Vagina (tissue), 2 donors: ENCODE measurements around the gene VPS51.

Experiments
- CTCF ChIP-seq, 3 experiments: fragments of 450-650 bp in 2 of 3; fragments of 200-600 bp in 1 of 3; sonication (generic) in 1 of 3; IDR thresholded peaks; one replicate each; pipeline ENCODE4 v1.5.1; 2017 to 2019; ENCODE audit warnings: antibody characterized with exemption in 3 of 3, mild to moderate bottlenecking in 2 of 3, moderate library complexity in 2 of 3
- POLR2AphosphoS5 ChIP-seq, 2 donors: sonication (generic); formaldehyde crosslinking; IDR thresholded peaks; one replicate each; pipeline ENCODE4 v1.9.0; 2017; ENCODE audit warnings: antibody characterized with exemption in 2 of 2, mild to moderate bottlenecking in 2 of 2, low read depth in 1 of 2; ENCODE audit not compliant: insufficient read depth in 1 of 2

GRCh38 chr11:65152122-65152521, 56.1 kb downstream of the VPS51 start:
- no peak for TF ChIP-seq CTCF (IDR thresholded peaks at IDR 0.05)
- TF ChIP-seq POLR2AphosphoS5 (IDR thresholded peaks at IDR 0.05; ENCODE audit: insufficient read depth in 1 of 2, low read depth in 1 of 2) = no peak
